GM12891 (cell line): ENCODE measurements around the gene ZNF878.

Experiments
- POLR2A ChIP-seq: IDR thresholded peaks from 2 replicates; pipeline ENCODE4 v1.6.1; 2011; ENCODE audit warnings: low read depth, low read length, control low read depth
- POLR2AphosphoS5 ChIP-seq: IDR thresholded peaks from 2 replicates; pipeline ENCODE4 v1.6.1; 2011; ENCODE audit warnings: low read depth, low read length, control low read depth
- SPI1 ChIP-seq: IDR thresholded peaks from 2 replicates; pipeline ENCODE4 v1.6.1; 2011; ENCODE audit warnings: low read depth, low read length, control low read depth
- TAF1 ChIP-seq: IDR thresholded peaks from 2 replicates; pipeline ENCODE4 v1.6.1; 2011; ENCODE audit warnings: low read depth, low read length, control low read depth

DNA sequence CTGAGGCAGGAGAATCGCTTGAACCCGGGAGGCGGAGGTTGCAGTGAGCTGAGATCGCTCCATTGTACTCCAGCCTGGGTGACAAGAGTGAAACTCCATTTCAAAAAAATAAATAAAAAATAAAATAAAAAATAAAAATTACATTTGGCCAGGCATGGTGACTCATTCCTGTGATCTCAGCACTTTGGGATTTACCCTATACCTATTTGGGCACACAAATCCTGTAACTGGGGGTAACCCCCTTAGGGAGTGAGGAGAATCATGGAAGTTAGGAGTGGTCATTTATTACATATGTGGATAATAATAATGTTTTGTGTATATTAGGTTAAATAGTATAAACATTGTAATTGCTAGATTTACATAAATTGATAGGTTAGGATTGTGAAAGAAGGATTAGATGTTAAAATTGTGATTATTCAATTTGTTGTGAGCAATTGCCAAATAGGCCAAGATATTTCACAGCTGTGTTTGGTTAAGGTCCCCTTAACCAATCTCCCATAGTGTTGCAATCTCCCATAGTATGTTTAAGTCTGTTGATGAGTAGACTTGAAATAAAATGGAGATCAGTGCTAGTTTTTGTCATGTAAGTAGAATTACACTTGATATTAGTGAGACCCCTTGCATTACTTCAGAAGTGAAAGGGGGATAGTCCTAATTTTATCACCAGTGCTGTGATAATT is 42.5 kb upstream of the ZNF878 start:
- TF ChIP-seq POLR2AphosphoS5 (no peak), POLR2A (no peak), TAF1 (no peak), SPI1 (no peak)
